Left renal cortex interstitium (tissue), 4 donors: ENCODE data around the gene KCNAB2. TPM values are rescaled to one million over a fixed set of nuclear protein-coding genes. Genes with fewer than 3 reads are reported as not detected.

ENCODE experiments used
- DNase-seq, 4 donors: peaks; one replicate each; pipeline ENCODE4 v3.0.0-alpha.2; 2013; ENCODE audit warnings: low read depth in 4 of 4, low spot score in 2 of 4, missing footprints in 1 of 4
- polyA plus RNA-seq, 4 donors: library from polyadenylated mRNA; unstranded; fragments of 120-200 nt; gene quantifications; one replicate each; pipeline ENCODE4 v1.2.1, GENCODE V29; 2013; ENCODE audit not compliant: insufficient read length in 4 of 4

KCNAB2 gene
- polyA plus RNA-seq, 4 donors: 4.4 to 5.5 (median 5.0) TPM

DNA sequence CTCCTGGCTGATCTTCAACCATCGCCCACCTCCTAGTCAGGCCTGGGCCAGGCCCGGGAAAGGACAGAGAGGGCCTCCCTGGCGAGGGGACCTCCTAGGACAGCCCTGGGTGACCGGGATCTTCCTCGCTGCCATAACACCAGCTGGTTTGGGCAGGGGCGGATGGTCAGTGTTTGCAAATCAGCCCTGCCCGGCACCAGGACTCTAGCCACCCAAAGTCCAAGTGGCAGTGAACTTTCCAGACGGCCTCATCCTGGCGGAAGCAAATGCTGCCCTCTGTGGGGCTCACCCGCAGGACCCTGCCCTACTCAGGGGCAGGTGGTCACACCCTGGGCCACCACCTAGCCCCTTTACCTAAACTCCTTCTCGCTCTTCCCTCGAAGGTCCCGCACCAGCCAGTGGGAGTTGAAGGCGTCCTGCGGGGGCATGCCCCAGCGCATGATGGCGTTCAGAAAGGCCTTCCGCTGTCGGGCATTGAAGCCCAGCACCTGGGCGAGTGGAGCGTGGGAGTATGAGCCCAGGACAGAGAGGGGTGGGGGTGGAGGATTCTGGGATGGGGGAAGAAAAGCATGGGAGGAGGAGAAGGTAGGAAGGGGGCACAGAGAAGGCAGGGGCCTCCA lies 79.2 kb downstream of the KCNAB2 start:
- DNase-seq: no peak

- no peak for DNase-seq
These were observed 79.7 kb downstream of the KCNAB2 start for GRCh38 chr1:6125366-6125765.

DNA sequence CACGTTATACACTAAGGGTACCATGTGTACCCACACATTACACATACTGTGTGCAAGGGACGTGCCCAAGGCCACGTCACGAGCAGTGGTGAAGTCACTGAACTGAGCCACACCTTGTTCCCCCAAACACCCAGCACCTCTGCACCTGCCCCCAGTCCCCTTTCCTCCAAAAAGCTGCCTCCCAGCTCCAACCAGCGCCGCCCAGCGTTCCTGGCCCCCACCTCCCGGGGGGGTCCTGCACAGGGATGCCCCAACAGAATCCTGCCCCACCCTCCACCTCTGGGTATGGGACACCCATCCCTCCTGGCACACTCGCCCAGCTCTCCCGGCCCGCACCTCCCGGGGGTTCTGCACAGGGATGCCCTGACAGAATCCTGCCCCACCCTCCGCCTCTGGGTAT lies 80.3 kb downstream of the KCNAB2 start:
- no peak for DNase-seq

DNA sequence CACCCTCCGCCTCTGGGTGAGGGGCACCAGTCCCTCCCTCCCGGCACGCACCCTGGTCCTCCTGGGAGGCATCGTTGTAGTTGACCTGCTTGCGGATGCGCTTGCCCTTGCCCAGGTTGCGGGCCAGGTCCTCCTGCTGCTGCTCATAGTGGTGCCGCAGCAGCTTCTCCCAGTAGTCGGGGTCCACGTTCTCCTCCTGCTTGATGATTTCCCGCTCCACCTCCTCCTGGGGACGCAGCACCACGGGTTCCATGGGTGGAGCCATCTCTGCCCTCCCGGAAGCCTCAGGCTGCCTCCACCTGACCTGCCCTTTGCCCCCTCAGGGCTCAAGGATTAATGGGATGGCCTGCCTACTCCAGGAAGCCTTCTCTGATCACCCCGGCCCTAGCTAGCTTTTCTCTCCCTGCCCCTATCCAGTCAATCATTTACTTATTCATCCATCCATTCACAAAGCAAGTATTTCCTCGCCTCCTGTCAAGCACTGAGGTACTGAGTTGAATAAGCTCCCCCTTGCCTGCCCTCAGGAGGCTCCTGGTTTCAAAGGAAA lies 80.9 kb downstream of the KCNAB2 start:
- no peak for DNase-seq

DNA sequence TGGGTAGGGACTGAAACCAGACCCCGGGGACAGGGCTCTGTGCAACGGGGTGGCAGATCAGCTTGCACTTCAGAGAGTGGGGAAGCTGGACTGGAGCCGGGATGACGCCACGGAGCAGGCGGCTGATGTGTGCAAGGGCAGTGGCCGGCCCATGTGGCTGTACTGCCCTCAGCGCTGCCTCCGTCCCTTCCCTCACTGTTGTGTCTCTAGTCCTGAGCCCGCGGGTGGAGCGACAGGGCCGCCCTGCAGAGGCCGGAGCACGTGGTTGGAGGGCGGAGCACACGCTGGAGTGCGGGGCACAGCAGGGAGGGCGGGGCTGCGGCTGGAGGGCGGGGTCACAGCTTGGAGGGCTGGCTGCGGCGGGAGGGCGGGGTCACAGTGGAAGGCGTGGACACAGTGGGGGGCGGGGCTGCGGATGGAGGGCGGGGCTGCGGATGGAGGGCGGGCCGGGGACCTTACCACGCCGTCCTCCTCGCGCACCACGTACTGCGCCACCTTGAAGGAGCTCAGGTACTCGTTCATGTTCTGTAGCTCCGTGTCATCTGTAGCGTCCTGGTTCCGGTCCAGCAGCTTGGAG lies 82.0 kb downstream of the KCNAB2 start:
- peak in 1 of 4 donors; percentile 26 for DNase-seq

GRCh38 chr1:6128276-6129081 lies 82.8 kb downstream of the KCNAB2 start:
- DNase-seq: no peak

DNA sequence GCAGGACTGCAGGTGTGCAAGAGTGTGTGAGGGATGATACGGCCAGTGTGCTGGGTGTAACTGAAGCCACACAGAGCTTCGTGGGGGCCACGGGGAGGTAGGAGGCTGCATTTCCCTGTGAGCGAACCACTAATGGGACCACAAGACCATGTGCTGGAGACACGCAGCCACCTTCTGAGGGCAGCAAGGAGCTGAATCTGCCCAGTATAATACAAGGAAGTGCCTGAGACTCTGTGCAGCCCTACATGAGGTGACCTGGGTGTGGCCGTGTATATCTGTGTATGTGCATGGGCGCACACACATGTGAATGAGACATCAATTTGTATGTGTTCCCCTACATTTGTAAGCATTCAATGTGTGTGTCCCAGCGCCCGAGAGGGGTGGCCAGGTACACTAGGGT lies 83.6 kb downstream of the KCNAB2 start:
- DNase-seq: no peak

DNA sequence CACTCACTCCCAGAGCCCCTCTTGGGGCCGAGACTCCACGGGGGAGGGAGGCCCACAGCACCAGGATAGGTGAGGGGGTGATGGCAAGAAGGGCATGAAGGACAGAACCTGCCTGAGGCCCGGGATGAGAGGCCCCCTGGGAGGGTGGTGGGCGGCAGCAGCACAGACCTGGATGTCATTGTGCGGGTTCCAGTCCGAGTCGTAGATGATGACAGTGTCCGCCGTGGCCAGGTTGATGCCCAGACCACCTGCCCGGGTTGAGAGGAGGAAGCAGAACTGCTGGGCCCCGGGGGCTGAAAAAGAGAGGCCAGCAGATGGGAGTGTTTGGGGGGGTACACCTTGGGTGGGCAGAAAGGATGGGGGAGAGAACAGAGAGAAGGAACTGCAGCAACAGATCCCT lies 84.3 kb downstream of the KCNAB2 start:
- no peak for DNase-seq

DNA sequence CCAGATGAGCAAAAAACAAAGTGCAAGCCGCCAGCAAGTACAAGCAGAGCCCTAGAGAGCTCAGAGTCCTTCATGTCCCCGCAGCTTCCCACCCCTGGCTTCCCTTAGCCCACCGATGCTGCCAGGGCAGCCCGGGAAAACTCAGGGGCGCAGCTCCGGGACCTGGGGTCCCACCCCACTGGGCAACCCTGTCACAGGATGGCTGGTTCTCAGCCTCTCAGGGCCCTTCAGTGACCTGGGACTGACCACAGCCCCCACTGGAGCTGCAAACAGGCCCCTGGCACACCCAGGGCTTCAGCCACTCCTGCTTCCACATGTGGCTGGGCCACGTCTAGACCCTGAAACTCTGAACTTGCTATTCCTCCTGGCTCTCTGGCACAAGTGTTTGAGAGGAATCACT lies 84.9 kb downstream of the KCNAB2 start:
- DNase-seq: no peak

- no peak for DNase-seq
These were observed 85.9 kb downstream of the KCNAB2 start for GRCh38 chr1:6131561-6131960.

DNA sequence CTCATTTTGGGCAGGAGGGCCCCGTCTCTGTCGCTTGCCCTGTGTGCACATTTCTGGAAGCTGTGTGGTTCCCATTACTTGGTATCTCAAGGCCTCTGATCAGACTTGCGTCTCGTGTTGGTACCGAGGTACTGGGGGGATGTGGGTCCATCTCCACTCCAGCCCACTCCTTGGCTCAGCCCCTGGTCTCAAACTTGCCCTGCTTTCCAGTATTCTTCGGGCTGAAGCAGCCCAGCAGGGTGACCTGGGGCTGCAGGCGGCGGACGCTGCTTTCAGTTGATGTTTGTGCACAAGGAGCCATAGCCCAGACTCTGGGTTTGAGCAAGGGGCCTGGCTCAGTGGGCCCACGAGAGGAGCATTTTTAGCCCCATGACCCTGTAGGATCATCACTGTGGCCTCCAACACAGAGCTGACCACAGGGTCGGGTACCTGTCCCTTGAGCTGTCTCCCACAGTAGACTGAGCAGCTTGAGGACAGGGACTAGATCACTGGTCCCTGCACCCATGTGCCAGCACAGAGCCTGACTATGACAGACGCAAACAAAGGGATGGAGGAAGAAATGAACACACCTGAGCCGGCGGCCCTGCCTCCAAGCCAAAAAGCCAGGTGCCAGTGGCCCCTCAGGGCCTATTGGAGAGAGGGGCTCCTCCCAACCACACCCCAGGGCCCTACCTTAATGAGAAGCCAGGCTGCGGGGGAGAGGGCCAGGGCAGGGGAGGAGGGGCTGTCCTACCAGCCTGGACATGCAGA lies 87.6 kb downstream of the KCNAB2 start:
- no peak for DNase-seq

DNA sequence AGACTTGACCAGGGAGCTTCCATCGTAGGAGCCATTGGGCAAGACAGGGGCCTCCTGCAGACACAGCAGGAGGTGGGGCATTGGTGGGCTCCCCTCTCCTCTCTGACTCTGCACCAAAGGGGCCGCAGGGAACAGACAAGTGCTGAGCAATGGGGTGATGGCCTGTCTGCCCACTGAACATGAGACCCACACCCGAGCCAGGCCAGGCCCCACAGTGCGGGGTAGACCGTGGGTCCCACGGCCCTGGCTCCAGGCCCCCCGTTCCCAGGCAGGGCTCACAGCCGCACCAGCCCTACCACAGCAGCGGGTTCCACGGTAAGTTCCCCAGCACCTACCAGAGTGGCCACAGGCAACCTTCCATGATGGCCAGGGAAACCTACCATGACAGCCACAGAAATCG lies 88.5 kb downstream of the KCNAB2 start:
- DNase-seq: no peak

DNA sequence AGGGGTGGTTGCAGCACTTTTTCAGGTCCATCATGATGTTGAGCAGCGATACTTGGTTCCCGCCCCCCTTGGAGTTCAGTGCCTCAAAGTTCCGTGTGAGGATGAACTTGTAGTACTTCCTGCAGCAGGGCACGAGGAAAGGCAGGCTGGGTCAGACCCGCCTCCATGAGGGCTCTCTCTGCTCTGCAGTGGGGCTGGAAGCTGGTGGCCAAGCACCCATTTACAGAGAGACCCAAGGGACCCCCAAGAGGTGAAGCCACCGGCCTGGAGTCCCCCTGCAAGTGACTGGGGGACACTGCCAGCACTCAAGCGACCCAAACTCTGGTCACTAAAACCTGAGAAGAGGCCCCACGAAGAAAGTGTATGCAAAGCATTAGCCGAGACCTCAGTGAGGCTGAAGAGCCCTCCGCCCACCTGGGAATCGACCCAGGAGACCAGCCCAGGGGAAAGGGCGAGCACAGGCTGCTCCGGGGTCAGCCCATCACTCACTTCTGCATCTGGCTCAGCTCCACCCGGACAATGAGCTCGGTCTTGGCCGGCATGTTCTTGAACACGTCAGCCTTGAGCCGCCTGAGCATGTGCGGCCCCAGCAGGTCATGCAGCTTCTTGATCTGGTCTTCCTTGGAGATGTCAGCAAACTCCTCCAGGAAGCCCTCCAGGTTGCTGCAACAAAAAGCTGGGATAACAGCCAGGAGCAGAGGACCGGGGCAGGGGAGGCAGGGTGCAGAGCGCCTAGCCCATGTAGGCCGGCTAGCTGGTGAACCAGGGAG lies 89.2 kb downstream of the KCNAB2 start:
- DNase-seq: no peak

- no peak for DNase-seq
These were observed 91.0 kb downstream of the KCNAB2 start for GRCh38 chr1:6136516-6137220.

GRCh38 chr1:6137758-6138157 lies 92.1 kb downstream of the KCNAB2 start:
- DNase-seq: no peak

DNA sequence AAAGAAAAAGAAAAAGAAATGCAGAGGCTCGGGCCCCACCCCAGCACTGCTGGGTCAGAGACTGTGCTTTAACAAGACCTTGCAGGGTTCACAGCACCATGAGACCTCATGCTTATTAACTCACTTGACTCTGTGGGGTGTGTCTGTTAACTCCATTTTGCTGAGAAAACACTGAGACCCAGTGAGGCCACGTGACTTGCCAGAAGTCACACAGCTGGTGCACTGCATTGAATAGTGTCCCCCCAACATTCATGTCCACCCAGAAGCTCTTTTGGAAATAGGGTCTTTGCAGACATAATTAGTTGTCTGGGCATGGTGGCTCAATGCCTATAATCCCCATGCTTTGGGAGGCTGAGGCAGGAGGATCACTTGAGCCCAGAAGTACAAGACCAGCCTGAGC lies 94.7 kb downstream of the KCNAB2 start:
- DNase-seq: no peak

DNA sequence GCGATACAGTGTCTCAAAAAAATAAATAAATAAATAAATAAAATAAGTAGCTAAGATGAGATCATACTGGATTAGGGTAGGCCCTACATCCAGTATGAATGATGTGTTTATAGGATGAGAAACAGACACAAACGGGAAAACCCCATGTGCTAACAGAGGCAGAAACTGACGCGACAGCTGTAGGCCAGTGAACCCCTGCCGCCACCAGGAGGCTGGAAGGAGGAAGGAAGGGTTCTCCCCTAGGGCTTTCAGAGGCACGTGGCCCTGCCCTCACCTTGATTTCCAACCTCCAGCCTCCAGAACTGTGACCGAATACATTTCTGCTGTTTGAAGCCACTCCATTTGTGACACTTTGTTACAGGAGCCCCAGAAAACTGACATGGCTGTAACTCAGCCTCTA lies 95.9 kb downstream of the KCNAB2 start:
- no peak for DNase-seq

DNA sequence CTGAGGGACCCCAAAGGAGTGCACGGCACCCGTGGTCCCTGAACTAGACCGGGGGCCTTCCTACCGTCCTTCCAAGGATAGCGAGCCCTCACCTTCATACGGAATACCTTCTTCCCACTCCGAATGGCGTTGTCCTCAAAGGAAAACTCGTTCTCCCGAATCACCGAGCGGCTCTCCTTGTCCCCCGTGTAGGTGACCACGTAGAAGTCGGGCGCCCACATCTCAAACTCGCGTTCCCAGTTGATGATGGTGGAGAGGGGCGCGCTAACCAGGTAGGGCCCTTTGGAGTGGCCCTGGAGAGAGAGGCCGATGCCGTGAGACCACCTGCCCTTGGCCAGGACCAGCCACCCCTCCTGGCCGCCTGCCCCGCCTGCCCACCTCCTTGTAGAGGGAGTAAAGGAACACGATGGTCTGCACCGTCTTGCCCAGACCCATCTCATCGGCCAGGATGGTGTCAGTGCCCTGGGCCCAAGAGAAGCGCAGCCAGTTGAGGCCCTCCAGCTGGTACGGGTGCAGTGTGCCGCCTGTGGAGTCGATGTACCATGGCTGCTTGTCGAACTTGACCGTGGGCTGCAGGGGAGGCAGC lies 96.4 kb downstream of the KCNAB2 start:
- no peak for DNase-seq

DNA sequence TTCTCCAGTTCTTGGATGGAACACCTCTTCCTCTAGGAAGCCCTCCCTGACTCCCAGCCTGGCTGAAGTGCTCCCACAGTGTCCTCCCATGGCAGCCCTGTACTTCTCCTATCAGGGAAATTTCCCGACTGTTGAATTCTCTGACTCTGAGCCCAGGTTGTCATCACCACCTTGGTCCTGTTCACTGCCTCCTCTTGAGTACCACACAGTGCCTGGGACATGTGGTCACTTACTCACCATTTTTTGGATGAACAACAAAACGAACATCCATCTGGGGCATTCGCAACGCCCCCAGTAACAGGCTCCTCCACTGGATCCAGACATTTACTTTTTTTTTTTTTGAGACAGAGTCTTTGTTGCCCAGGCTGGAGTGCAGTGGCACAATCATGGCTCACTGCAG lies 97.0 kb downstream of the KCNAB2 start:
- DNase-seq: no peak
